Skin epidermis (tissue), 12 donors: Measurements from ENCODE around the gene SPRING1.
A peak's percentile ranks its signal among the peaks of the same experiment; 100 is the strongest.
"Not testable (repeated sequence)": the region's sequence is repeated elsewhere in the genome, so short reads cannot be mapped to it uniquely, and the experiment has no call there.

ENCODE experiments used
- H3K27ac ChIP-seq, 21 experiments: fragments of 200-600 bp; sonication (generic) in 11 of 21; one replicate each; pipeline ENCODE4 v1.5.0; 2020; ENCODE audit warnings: mild to moderate bottlenecking in 3 of 21, inconsistent platforms in 2 of 21, moderate library complexity in 2 of 21
- H3K4me3 ChIP-seq, 7 experiments: fragments of 200-600 bp; sonication (generic) in 2 of 7; one replicate each; pipeline ENCODE4 v1.5.0; 2020; ENCODE audit warnings: inconsistent platforms in 2 of 7, mild to moderate bottlenecking in 2 of 7, moderate library complexity in 1 of 7

The SPRING1 gene

GRCh38 chr12:116744766-116745165 is 6.9 kb upstream of the SPRING1 start:
- H3K27ac ChIP-seq: no peak overlapping the region

DNA sequence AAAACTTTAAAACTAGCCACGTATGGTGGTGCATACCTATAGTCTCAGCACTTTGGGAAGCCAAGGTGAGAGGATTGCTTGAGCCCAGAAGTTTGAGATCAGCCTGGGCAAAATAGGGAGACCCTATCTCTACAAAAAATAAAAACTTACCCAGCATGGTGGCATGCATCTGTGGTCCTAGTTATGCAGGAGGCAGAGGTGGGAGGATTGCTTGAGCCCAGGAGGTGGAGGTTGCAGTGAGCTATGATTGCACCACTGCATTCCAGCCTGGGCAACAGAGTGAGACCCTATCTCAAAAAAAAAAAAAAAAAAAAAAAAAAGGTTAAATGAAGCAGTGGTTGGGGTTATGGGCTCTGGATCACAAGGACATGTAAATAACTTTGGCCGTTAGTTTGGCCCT is 4.9 kb upstream of the SPRING1 start:
- H3K4me3 ChIP-seq, H3K27ac ChIP-seq: not testable (repeated sequence)

More at GRCh38 chr12:116744766-116745165, 6.9 kb upstream of the SPRING1 start:
- H3K4me3 ChIP-seq: no peak overlapping the region

DNA sequence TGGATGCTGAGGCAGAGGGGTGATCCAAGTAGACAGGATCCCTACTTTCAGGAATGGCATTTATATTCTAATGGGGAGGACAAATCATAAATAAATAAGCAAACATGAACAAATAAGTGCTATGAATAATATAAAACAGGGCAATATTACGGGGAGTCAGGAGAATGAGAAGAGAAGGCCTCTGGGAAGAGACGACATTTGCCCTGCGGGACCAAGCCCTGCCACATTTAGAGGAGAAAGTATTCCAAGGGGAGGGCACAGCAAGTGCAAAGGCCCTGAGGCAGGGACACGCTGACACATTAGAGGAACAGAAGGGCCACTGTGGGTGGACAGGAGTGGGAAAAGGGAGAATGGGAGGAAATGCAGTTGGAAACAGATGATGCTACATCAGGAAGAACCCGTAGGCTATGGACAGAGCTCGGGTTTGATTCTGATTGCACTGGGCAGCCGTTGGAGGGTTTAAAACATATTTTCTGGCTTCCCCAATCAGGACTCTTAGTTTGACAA is 1.6 kb upstream of the SPRING1 start:
- no peak overlapping the region for H3K4me3 ChIP-seq
- H3K27ac ChIP-seq: no peak overlapping the region

DNA sequence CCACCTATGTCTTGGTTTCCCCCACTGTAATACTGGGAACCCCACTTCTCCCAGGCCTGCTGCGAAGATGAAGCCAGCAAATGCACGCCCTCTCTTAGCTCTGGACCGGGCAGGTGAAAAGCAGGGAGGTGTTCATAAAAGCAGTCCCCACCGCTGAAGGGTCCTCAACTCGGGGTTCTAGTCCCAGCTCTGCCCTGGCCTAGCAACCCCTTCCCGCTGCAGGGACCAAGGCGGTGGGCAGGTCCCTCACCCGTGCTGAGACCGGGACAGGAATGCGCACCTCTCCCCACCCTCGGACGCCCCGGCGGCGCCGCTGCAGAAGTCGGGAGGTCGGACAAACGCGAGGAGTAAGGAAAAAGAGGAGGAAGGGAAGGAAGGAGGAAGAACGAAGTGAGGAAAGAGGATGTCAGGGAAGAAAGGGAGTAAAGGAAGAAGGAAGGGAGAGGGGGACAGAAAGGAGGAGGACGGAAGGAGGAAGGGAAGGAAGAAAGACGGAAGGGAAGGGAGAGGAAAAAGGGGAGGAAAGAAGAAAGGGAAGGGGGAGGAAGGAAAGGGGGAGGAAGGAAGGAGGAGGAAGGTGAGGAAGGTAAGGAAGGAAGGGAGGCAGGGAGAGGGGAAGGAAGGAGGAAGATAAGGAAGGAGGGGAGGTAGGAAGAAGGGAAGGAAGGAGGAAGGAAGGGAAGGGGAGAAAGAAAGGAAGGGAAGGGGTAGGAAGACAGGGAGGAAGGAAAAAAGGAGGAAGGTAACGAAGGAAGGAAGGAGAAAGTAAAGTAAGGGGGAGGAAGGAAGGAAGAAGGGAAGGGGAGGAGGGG is 701 bp downstream of the SPRING1 start:
- H3K4me3 ChIP-seq: peak overlapping the region; percentile 76 to 87 (median 85)
- H3K27ac ChIP-seq: peak overlapping the region; percentile 62 to 93 (median 81)

GRCh38 chr12:116735951-116736599 is 1.8 kb downstream of the SPRING1 start:
- Histone ChIP-seq H3K4me3 (peak overlapping the region in 3 of 7 experiments; percentile 79 to 87 (median 85)), H3K27ac (peak overlapping the region in 1 of 21 experiments; percentile 93)

DNA sequence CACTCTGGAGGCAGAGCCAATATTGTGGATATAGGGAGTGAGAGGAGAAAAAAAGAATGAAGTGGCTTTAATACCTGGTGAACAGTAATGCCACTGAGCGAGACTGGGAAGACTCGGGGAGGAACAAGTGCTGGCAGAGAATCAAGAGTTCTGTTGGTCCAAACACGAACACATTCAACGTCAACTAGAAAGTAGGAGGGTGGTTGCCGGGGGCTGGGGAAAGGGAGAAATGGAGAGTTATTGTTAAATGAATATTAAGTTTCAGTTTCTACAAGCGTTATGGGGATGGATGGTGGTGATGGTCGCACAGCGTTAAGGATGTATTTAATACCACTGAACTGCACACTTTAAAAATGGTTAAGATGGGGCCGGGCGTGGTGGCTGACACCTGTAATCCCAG is 2.8 kb downstream of the SPRING1 start:
- Histone ChIP-seq H3K27ac (no peak overlapping the region), H3K4me3 (no peak overlapping the region)

GRCh38 chr12:116734156-116734768 is 3.6 kb downstream of the SPRING1 start:
- no peak overlapping the region for H3K27ac ChIP-seq
- H3K4me3 ChIP-seq: no peak overlapping the region

- no peak overlapping the region for H3K27ac ChIP-seq
Observed at GRCh38 chr12:116731801-116732200, 6.1 kb downstream of the SPRING1 start.

DNA sequence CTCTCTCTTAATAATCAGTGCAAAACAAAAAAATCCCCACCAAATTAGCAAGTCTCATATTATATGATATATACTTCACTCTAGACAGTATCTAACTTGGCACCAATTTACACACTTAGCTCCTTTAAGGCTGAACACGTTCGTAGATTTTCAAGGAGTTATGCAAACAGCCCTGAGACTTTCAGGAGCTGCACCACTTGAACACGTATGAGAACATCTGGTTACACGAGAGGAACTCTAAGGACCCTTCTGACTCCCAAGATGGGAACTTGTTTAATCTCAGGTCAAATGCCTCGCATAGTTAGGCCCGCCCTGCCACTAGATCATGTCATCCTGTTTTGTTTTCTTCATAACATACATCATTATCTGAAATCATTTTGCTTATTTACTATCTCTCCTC is 10.0 kb downstream of the SPRING1 start:
- no peak overlapping the region for H3K4me3 ChIP-seq
- H3K27ac ChIP-seq: no peak overlapping the region

More at GRCh38 chr12:116731801-116732200, 6.1 kb downstream of the SPRING1 start:
- no peak overlapping the region for H3K4me3 ChIP-seq

- Histone ChIP-seq H3K27ac (no peak overlapping the region), H3K4me3 (no peak overlapping the region)
Observed at GRCh38 chr12:116727261-116727660, 10.6 kb downstream of the SPRING1 start.

DNA sequence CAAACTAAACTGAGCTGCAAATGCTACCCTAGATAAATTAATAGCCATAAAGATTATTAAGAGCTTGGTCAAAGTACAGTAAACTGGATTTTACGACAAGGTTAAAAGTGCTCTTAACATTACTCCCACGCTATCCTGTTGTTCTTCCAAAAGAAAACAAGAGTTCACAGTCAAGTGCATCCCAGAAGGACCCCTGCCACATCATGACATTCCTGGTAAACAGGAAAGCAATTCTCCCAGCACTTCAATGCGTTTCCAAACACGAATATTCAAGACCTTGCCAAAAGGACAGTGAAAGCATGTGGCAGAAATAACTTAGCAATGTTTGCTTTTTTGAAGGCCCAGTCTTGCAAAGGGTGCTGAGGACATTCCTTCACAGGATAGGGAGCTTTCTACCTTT is 11.2 kb downstream of the SPRING1 start:
- Histone ChIP-seq H3K4me3 (no peak overlapping the region), H3K27ac (no peak overlapping the region)

GRCh38 chr12:116722245-116722644 is 15.6 kb downstream of the SPRING1 start:
- Histone ChIP-seq H3K4me3 (no peak overlapping the region), H3K27ac (no peak overlapping the region)

- Histone ChIP-seq H3K4me3 (no peak overlapping the region), H3K27ac (peak overlapping the region in 1 of 21 experiments; percentile 43)
Observed at GRCh38 chr12:116719731-116720528, 17.9 kb downstream of the SPRING1 start.

DNA sequence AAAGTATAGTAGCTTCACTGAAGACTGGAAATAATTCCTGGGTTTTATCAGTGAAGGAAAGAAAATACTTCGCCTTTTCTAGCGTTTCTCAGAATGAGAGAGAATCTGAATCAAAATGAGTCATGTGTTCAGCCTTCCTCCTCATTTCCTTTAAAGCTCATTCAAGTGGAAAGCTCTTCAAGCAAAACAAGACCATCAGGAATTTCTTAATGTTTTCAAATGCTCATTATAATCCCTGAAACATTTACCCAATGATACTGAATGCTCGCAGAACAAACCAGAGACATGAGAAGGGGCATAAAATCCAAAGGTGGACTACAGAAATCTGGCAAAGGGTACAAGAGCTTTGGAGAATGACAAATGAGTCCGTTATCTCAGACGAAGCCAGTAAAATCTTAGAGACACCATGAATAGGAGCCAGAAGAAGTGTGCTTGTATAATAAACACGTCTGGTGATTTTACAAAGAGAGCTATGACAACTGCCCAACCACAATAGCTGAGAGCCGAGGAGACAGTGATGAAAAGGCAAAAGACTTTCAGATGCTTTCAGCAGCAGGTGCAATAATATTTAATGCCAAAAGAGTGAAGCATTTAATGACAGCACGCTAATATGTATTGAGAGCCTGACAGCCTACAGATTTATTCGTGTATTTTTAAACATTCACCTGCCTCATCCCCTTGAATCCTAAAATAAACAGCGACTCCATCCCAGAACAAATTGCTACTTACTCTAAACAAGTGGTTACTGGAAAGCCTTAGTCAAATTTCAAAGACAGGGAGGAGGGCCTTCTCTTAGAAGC is 19.0 kb downstream of the SPRING1 start:
- no peak overlapping the region for H3K4me3 ChIP-seq
- H3K27ac ChIP-seq: peak overlapping the region in 3 of 21 experiments; percentile 26 to 43 (median 27)

- Histone ChIP-seq H3K27ac (peak overlapping the region in 3 of 21 experiments; percentile 14 to 34 (median 26)), H3K4me3 (no peak overlapping the region)
Observed at GRCh38 chr12:116717466-116718437, 20.1 kb downstream of the SPRING1 start.

- peak overlapping the region in 1 of 21 experiments; percentile 20 for H3K27ac ChIP-seq
- no peak overlapping the region for H3K4me3 ChIP-seq
Observed at GRCh38 chr12:116714175-116714574, 23.7 kb downstream of the SPRING1 start.

GRCh38 chr12:116713527-116713926 is 24.3 kb downstream of the SPRING1 start:
- peak overlapping the region in 1 of 21 experiments; percentile 20 for H3K27ac ChIP-seq

More at GRCh38 chr12:116713527-116713926, 24.3 kb downstream of the SPRING1 start:
- H3K4me3 ChIP-seq: no peak overlapping the region
